DOHH2 (cell line): ENCODE results near the gene MAGEB2.

ENCODE experiments used
- H3F3A ChIP-seq: fragments of 200-600 bp; sonication (generic), shearing (Covaris generic); 2 replicates; pipeline ENCODE4 v1.6.0; 2016; ENCODE audit warnings: antibody characterized with exemption, mild to moderate bottlenecking; ENCODE audit not compliant: control insufficient read depth, insufficient read depth
- H3K27ac ChIP-seq: fragments of 200-600 bp; sonication (generic); 2 replicates; pipeline ENCODE4 v1.5.1; 2014; ENCODE audit warnings: low read depth, mild to moderate bottlenecking, low read length, moderate library complexity
- H3K27me3 ChIP-seq: fragments of 200-600 bp; sonication (generic); 2 replicates; pipeline ENCODE4 v1.6.1; 2014; ENCODE audit warnings: mild to moderate bottlenecking, low read length, mixed read lengths; ENCODE audit not compliant: control insufficient read depth
- H3K36me3 ChIP-seq: fragments of 200-600 bp; sonication (generic); 2 replicates; pipeline ENCODE4 v1.6.1; 2014; ENCODE audit warnings: mild to moderate bottlenecking, low read length, moderate library complexity, mixed read lengths; ENCODE audit not compliant: control insufficient read depth
- H3K4me1 ChIP-seq: fragments of 200-600 bp; sonication (generic); 2 replicates; pipeline ENCODE4 v1.6.1; 2014; ENCODE audit warnings: mild to moderate bottlenecking, low read length, mixed read lengths; ENCODE audit not compliant: control insufficient read depth
- H3K4me2 ChIP-seq: fragments of 200-600 bp; sonication (generic); 2 replicates; pipeline ENCODE4 v1.6.0; 2014; ENCODE audit warnings: mild to moderate bottlenecking, low read length, moderate library complexity
- H3K4me3 ChIP-seq: fragments of 200-600 bp; sonication (generic); 2 replicates; pipeline ENCODE4 v1.5.1; 2014; ENCODE audit warnings: mild to moderate bottlenecking, low read length, mixed read lengths
- H3K79me2 ChIP-seq: fragments of 200-600 bp; sonication (generic); 2 replicates; pipeline ENCODE4 v1.6.1; 2014; ENCODE audit warnings: mild to moderate bottlenecking, low read length, mixed read lengths; ENCODE audit not compliant: control insufficient read depth
- H3K9me2 ChIP-seq: fragments of 200-600 bp; sonication (generic); replicated peaks from 2 replicates; pipeline ENCODE4 v1.6.1; 2014; ENCODE audit warnings: mild to moderate bottlenecking, low read length, mixed read lengths; ENCODE audit not compliant: control insufficient read depth
- H3K9me3 ChIP-seq: fragments of 200-600 bp; sonication (generic); 2 replicates; pipeline ENCODE4 v1.6.1; 2014; ENCODE audit warnings: antibody characterized with exemption, low read length, mixed read lengths; ENCODE audit not compliant: control insufficient read depth, insufficient read depth
- H4K20me1 ChIP-seq: fragments of 200-600 bp; sonication (generic); 2 replicates; pipeline ENCODE4 v1.6.0; 2014; ENCODE audit warnings: low read depth, mild to moderate bottlenecking, antibody characterized with exemption, low read length, moderate library complexity; ENCODE audit not compliant: control insufficient read depth, insufficient read depth
- CTCF ChIP-seq: fragments of 200-600 bp; sonication (generic); IDR thresholded peaks from one replicate; pipeline ENCODE4 v1.5.1; 2014; ENCODE audit warnings: antibody characterized with exemption, mild to moderate bottlenecking, low read depth, low read length; ENCODE audit not compliant: poor library complexity, severe bottlenecking
- EZH2phosphoT487 ChIP-seq: fragments of 200-600 bp; sonication (generic); IDR thresholded peaks from 2 replicates; pipeline ENCODE4 v1.6.1; 2017; ENCODE audit warnings: borderline replicate concordance, mild to moderate bottlenecking, antibody characterized with exemption, low read length, moderate library complexity, mixed read lengths

Gene MAGEB2

GRCh38 chrX:30259927-30260326 lies 44.6 kb downstream of the MAGEB2 start:
- Histone ChIP-seq H3K4me3 (no peak overlapping the region), H3K9me3 (no peaks in the 10 kb centered on the region), H3K27ac (no peak overlapping the region), H3F3A (no peaks in the 10 kb centered on the region), H3K4me2 (no peak overlapping the region), H3K4me1 (no peaks in the 10 kb centered on the region), H3K79me2 (no peaks in the 10 kb centered on the region), H3K27me3 (no peaks in the 10 kb centered on the region), H3K9me2 (no peaks in the 10 kb centered on the region), H4K20me1 (no peaks in the 10 kb centered on the region), H3K36me3 (no peaks in the 10 kb centered on the region)
- no peak for TF ChIP-seq CTCF

GRCh38 chrX:30261012-30261411 lies 45.6 kb downstream of the MAGEB2 start:
- Histone ChIP-seq H3K4me1 (no peaks in the 10 kb centered on the region), H3K4me3 (no peak overlapping the region), H3F3A (no peaks in the 10 kb centered on the region), H3K79me2 (no peaks in the 10 kb centered on the region), H3K9me3 (no peaks in the 10 kb centered on the region), H3K4me2 (no peak overlapping the region), H3K27me3 (no peaks in the 10 kb centered on the region), H3K27ac (no peak overlapping the region), H3K9me2 (no peaks in the 10 kb centered on the region), H3K36me3 (no peaks in the 10 kb centered on the region), H4K20me1 (no peaks in the 10 kb centered on the region)
- TF ChIP-seq EZH2phosphoT487 (no peak), CTCF (no peak)

GRCh38 chrX:30262763-30263162 lies 47.4 kb downstream of the MAGEB2 start:
- TF ChIP-seq CTCF (no peak), EZH2phosphoT487 (no peak)
- H3K4me1 ChIP-seq = no peaks in the 10 kb centered on the region
- H4K20me1 ChIP-seq = no peaks in the 10 kb centered on the region
- no peak overlapping the region for H3K27ac ChIP-seq
- no peaks in the 10 kb centered on the region for H3F3A ChIP-seq
- H3K79me2 ChIP-seq = no peaks in the 10 kb centered on the region
- H3K27me3 ChIP-seq = no peaks in the 10 kb centered on the region
- no peaks in the 10 kb centered on the region for H3K36me3 ChIP-seq
- H3K9me3 ChIP-seq = no peaks in the 10 kb centered on the region
- no peak overlapping the region for H3K4me2 ChIP-seq
- H3K9me2 ChIP-seq = no peaks in the 10 kb centered on the region
- no peak overlapping the region for H3K4me3 ChIP-seq
